Measurements from ENCODE around the gene PPP1R12A. TPM values are rescaled to one million over a fixed set of nuclear protein-coding genes. Genes with fewer than 3 reads are reported as not detected.

PPP1R12A gene
- total RNA-seq, 1 donor from 2014 or later, result 86.7 TPM

- no peak overlapping the region for H3K9ac ChIP-seq
- H3K36me3 ChIP-seq, result peaks cover 4% of the 10 kb centered on the region
- H3K4me3 ChIP-seq, result no peak overlapping the region
- H3K4me1 ChIP-seq, result peaks cover 9% of the 10 kb centered on the region
- H3K9me3 ChIP-seq (ENCODE audit: low read depth), result no peaks in the 10 kb centered on the region
- Mint-ChIP-seq H3K27me3 (ENCODE audit: insufficient read depth, low read depth) (no peaks in the 10 kb centered on the region), H3K36me3 (peaks cover 24% of the 10 kb centered on the region), H3K9me3 (no peaks in the 10 kb centered on the region), H3K27ac (no peak overlapping the region), H3K4me1 (peaks cover 2% of the 10 kb centered on the region), H3K4me3 (no peak overlapping the region)
- H3K27ac ChIP-seq, result no peak overlapping the region
- TF ChIP-seq EZH2phosphoT487 (IDR thresholded peaks at IDR 0.05), result no peak
- TF ChIP-seq CTCF (IDR thresholded peaks at IDR 0.05), result no peak
- no peak for TF ChIP-seq EZH2 (IDR thresholded peaks at IDR 0.05)
- H3K4me2 ChIP-seq, result no peak overlapping the region
- no peaks in the 10 kb centered on the region for H3K79me2 ChIP-seq (ENCODE audit: low read depth)
- H2AFZ ChIP-seq (replicated peaks), result no peak overlapping the region
- no peak for DNase-seq (ENCODE audit: low spot score)
- no peaks in the 10 kb centered on the region for H3F3A ChIP-seq (ENCODE audit: low read depth)
- no peaks in the 10 kb centered on the region for H3K27me3 ChIP-seq
- peaks cover 10% of the 10 kb centered on the region for H4K20me1 ChIP-seq (ENCODE audit: low read depth)
Measured at GRCh38 chr12:79830440-79830839, 104.5 kb downstream of the PPP1R12A start.

GRCh38 chr12:79828924-79829323, 106.0 kb downstream of the PPP1R12A start:
- Histone ChIP-seq H3K27me3 (no peaks in the 10 kb centered on the region), H2AFZ (replicated peaks) (no peak overlapping the region), H3K9me3 (ENCODE audit: low read depth) (no peaks in the 10 kb centered on the region), H3K9ac (no peak overlapping the region), H3F3A (ENCODE audit: low read depth) (no peaks in the 10 kb centered on the region), H3K79me2 (ENCODE audit: low read depth) (no peaks in the 10 kb centered on the region), H3K4me3 (no peak overlapping the region), H3K27ac (no peak overlapping the region), H3K36me3 (peaks cover 4% of the 10 kb centered on the region), H4K20me1 (ENCODE audit: low read depth) (peaks cover under 1% of the 10 kb centered on the region), H3K4me1 (peaks cover 9% of the 10 kb centered on the region), H3K4me2 (no peak overlapping the region)
- TF ChIP-seq EZH2 (IDR thresholded peaks at IDR 0.05), result no peak
- TF ChIP-seq EZH2phosphoT487 (IDR thresholded peaks at IDR 0.05), result no peak
- no peak for TF ChIP-seq CTCF (IDR thresholded peaks at IDR 0.05)
- Mint-ChIP-seq H3K27ac (no peak overlapping the region), H3K4me3 (no peak overlapping the region), H3K36me3 (peaks cover 15% of the 10 kb centered on the region), H3K4me1 (peaks cover 2% of the 10 kb centered on the region), H3K27me3 (ENCODE audit: insufficient read depth, low read depth) (no peaks in the 10 kb centered on the region), H3K9me3 (no peaks in the 10 kb centered on the region)
- DNase-seq (ENCODE audit: low spot score), result no peak

- Mint-ChIP-seq H3K27ac (no peak overlapping the region), H3K4me3 (no peak overlapping the region), H3K36me3 (peaks cover 12% of the 10 kb centered on the region), H3K4me1 (peaks cover 2% of the 10 kb centered on the region), H3K27me3 (ENCODE audit: insufficient read depth, low read depth) (no peaks in the 10 kb centered on the region), H3K9me3 (no peaks in the 10 kb centered on the region)
- Histone ChIP-seq H3K4me1 (peaks cover 9% of the 10 kb centered on the region), H3K4me2 (no peak overlapping the region), H3K27ac (no peak overlapping the region), H3F3A (ENCODE audit: low read depth) (no peaks in the 10 kb centered on the region), H3K4me3 (no peak overlapping the region), H3K36me3 (peaks cover 7% of the 10 kb centered on the region), H2AFZ (replicated peaks) (no peak overlapping the region), H3K27me3 (no peaks in the 10 kb centered on the region), H3K79me2 (ENCODE audit: low read depth) (no peaks in the 10 kb centered on the region), H3K9me3 (ENCODE audit: low read depth) (no peaks in the 10 kb centered on the region), H3K9ac (no peak overlapping the region), H4K20me1 (ENCODE audit: low read depth) (no peaks in the 10 kb centered on the region)
- no peak for DNase-seq (ENCODE audit: low spot score)
- TF ChIP-seq CTCF (IDR thresholded peaks at IDR 0.05) (no peak), EZH2phosphoT487 (IDR thresholded peaks at IDR 0.05) (no peak), EZH2 (IDR thresholded peaks at IDR 0.05) (no peak)
Measured at GRCh38 chr12:79827484-79827883, 107.4 kb downstream of the PPP1R12A start.
